GM12892 (cell line): Measurements from ENCODE around the gene GPR78.

Experiments used
- POLR2A ChIP-seq: IDR thresholded peaks from 2 replicates; pipeline ENCODE4 v1.6.1; 2011; ENCODE audit warnings: low read depth, low read length, control low read depth
- POLR2AphosphoS5 ChIP-seq: IDR thresholded peaks from 2 replicates; pipeline ENCODE4 v1.6.1; 2011; ENCODE audit warnings: low read depth, low read length, control low read depth

- TF ChIP-seq POLR2AphosphoS5 (no peak), POLR2A (no peak)
Observed at GRCh38 chr4:8579526-8580320, 469 bp upstream of the GPR78 start.
